HG02885 (cell line): ENCODE data around the gene PTHLH.

Experiments used
- ATAC-seq: cut with Tn5 transposase; IDR thresholded peaks from one replicate; pipeline ENCODE4 v1.9.1; 2021; ENCODE audit warnings: mild to moderate bottlenecking; ENCODE audit not compliant: unreplicated experiment, poor library complexity

Gene PTHLH

DNA sequence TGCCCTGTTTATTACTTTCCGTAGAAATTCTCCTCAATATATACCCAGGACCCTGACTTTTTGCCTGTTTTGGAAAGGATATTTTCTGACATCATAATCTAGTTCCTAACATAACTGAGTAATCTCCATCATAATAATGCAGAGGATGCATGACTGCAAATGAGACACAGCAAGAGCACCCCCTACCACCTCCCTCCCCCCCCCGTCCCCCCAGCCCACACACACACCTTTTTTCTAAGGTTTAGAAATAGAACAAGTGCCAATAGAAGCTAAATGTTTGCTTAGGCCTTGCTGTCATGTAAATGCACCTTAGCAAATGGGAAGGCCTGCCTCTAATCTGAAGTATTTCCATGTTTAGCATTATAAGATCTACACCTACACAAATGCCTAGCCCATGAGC, at the start of gene PTHLH:
PTHLH (minus strand) TSS at position 13 of the 400 bp plus-strand sequence. CDS start 3,239 bp downstream, outside the sequence.
- no peak for ATAC-seq

DNA sequence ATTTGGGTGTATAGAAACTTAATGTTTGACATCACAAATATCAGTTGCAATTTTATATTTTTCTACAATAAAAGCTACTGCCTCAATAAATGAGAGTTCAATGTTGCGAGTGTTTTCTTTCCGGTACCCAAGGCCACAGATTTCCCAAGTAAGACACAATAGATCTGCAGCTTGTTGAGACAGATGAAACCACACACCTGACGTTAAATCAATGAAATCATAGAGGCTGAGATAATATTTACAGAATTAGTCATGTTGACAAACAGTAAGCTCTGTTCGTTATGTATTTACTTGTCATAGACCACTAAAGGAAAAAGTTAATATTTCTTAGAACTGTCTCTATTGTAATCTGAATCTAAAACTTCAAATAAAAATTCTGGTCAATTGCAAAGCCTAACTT, 49.2 kb upstream of the PTHLH start:
- no peak for ATAC-seq

GRCh38 chr12:28017873-28018255, 45.3 kb upstream of the PTHLH start:
- no peak for ATAC-seq

DNA sequence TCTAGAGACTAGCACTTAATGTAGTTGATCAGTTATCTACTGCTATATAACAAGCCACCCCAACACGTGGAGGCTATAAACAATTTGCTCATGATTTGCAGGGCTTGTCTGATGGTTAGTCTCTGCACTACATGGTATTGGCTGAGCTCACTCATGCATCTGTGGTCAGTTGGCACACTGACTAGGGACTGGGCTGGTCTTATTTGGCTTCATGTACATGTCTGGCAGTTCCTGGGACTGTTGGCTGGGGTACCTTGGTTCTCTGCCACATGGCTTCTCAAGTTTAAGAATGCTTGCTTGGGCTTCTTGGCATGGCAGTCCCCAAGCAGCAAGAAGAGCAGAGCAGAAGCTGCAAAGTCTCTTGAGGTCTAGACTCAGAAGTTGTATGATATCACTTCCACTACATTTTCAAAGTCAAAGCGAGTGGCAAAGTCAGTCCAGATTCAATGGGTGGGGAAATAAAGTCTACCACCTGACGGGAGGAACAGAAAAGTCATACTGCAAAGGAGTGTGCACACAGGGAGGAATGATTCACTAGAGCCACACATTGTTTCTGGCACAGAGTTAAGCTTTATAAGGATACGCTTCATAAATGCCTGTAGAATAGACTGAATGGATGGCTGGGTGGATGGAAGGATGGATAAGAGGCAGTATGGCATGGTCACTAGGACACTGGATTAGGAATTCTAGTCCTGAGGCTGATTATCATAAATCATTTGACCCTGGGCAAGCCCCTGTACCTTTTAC, 44.8 kb upstream of the PTHLH start:
- ATAC-seq, result no peak

GRCh38 chr12:28015165-28015564, 42.6 kb upstream of the PTHLH start:
- no peak for ATAC-seq

- ATAC-seq, result no peak
These were observed 41.7 kb upstream of the PTHLH start for GRCh38 chr12:28014196-28014595.

DNA sequence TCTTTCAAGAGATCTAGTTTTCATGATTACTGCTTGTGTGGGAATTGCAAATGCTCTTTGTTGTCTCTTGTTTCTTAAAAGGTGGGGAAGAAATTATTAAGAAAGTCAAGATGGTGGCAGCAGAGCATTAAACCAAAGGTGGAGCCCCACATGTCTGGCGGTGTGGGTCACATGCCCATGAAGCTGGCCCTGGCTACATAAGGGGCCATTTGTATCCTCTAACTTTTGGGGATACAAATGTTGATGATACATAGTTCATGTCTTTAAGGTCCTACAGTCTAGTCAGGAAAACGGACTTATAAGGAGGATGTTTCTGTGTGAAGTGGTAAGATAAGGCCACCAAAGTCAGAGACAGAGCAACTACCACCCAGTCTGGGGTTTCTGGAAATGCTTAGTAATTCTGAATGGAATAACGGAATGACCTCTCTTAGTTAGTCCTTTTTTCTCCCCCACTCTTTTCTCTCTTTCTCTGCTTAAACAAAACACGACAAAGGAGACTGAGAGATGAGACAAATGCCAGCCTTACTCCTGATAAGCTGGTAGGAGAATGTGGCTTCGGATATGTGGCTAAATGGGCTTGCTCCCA, 39.9 kb upstream of the PTHLH start:
- ATAC-seq, result no peak

DNA sequence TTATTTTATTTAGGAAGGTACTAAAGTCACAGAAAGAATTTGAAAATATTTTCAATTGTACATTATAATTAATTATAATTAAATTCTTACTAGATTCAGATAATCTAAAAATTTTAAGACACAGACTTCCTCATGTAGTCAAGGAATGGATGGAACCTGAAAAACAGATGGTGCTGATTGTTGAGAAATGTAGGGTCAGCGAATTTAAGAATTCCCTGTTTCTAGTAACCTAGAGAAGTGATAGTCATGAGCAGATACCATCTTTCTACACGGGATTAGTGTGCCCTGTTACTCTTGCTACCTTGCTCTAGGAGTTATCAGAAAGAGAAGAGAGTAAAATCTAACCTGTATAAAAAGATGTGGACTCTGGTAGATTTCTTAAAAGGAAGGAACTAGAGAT, 37.5 kb upstream of the PTHLH start:
- no peak for ATAC-seq

DNA sequence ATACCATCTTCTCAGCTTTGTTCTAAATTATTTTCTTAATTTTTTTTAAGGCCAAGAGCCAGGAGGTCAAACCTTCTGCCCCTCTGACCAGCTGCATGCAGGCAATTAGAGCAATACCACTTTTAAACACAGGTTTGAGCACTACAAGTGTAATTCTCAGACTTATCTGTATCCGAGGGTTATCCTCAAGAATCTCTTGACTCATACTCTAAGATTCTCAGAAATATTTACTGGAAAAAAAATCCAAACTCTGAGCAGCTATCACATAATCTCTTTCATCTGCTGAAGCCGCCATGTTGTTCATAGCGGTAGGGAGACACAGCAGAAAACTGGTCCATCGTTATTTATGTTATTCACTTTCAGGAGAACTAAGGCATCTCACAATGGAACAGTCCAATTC, 27.4 kb upstream of the PTHLH start:
- no peak for ATAC-seq

DNA sequence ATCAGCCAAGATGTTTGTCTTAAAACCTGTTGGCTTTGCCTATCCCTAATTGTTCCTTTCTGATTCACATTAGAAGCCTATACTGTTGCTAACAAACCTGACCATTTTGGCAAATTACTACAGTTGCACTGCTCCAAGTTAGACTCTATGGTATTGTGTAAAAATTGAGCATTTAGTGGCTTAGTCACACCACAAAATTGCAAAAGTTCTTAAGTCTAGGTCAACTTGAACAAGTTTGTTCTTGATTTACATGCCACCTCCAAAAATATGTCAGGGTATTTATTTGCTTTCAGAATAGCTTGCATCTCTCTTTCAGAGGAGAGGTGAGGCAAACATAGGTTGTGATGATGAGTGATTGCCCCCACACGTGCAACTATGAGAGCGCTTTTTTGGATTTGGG, 27.0 kb upstream of the PTHLH start:
- no peak for ATAC-seq

DNA sequence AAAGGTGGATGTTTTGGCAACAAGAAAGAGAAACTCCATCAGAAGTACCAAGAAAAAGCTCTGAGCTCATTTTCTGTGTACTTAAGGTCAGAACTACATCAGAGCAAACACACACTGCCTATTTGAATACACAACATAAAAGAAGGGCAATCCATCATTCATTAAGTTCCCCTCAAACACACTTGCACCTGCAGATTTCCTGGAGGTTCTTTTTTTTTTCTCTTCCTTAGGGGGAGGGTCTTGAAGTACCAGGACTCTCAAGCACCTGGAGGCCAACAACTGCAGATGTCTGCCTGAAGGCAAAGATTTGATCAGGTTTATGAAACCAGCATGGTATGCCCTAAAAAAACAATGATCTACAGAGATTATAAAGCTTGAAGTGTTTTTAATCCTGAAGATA, 26.1 kb upstream of the PTHLH start:
- no peak for ATAC-seq

- no peak for ATAC-seq
These were observed 25.6 kb upstream of the PTHLH start for GRCh38 chr12:27998170-27998569.

- ATAC-seq, result no peak
These were observed 24.2 kb upstream of the PTHLH start for GRCh38 chr12:27996761-27997160.

DNA sequence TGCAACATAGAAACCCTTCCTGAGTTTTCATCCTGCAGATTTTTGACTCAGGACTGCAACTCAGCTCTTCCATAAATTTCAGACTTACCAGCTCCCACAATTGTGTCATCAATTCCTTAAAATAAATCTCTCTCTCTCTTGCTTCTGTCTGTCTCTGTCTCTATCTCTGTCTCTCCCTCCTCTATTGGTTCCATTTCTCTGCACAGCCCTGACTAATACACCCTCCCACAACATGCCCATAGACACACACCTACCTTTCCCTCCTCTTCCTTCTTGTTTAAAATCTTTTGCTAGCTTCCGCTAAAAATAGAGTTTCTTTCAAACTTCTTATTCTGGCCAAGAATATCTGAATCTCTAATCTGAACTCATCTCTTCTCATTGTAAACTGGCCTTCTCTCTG, 22.9 kb upstream of the PTHLH start:
- no peak for ATAC-seq

DNA sequence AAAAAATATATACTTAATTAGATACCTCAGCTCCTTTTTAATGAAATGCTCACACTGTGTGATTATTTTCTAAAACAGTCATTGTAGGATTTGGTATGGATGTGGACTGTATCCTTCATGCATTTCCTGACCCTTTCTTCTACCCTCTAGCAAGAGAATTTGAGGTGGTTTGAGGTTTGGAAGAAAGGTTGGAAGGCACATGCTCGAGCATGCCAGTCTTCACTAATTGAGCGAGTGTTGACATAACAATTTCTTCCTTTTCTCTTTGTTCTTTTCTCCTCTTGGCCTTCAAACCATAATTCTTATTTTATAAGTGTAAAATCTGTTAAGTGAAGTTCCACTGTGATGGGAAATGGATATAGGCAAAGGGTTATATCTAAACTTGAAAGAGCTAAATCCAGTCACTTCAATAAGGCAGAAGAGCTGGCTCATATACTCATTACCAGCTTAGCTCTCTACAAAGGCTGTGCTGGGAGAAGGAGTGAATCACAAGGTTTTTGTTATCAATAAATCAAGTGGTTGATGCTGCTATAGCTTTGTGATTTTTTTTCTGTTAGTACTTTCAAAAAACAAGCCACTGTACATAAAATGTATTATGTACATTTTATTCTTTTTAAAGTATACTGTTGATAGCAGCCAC, 16.2 kb upstream of the PTHLH start:
- ATAC-seq, result no peak

- ATAC-seq, result no peak
These were observed 14.8 kb upstream of the PTHLH start for GRCh38 chr12:27987331-27987730.

GRCh38 chr12:27984275-27984674, 11.7 kb upstream of the PTHLH start:
- no peak for ATAC-seq

GRCh38 chr12:27982951-27983350, 10.4 kb upstream of the PTHLH start:
- ATAC-seq, result no peak

GRCh38 chr12:27982385-27982784, 9.9 kb upstream of the PTHLH start:
- ATAC-seq, result no peak

DNA sequence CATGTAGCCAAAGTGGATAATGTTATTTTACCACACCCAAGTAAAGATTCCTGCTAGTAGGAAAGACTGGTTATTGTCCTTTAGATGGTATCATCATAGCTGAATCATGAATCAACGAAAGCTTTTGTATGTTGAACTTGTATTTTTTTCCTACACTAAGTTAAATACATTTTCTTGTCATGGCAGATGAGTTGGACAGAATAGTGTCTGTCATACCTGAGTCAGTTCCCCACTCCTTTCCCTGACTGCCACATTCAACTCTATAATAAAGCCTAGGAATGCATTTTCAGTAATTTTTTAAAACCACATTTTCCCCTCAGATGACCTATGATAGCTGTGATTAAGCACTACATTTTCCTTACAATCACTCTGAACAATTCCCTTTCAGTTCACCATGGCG, 9.3 kb upstream of the PTHLH start:
- no peak for ATAC-seq

DNA sequence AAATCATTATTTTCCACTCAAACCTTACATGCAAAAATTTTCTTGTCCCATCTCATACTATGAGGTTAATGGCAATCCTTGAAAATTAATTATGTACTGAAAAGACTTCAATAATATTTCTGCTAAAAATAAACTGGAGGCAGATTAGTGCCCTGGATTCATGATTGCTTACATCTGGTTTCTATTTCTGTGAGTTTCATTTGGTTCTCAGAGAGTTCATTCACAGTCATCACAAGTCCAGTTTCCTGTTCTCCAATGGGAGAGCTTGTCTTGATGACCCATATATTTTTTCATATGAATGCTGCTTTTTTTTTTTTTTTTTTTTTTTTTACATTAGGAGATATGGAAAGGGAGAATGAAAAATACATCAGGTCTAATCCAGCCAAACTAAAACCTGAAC, 6.6 kb upstream of the PTHLH start:
- no peak for ATAC-seq
